Measurements from ENCODE around the gene TCF4.

DNA sequence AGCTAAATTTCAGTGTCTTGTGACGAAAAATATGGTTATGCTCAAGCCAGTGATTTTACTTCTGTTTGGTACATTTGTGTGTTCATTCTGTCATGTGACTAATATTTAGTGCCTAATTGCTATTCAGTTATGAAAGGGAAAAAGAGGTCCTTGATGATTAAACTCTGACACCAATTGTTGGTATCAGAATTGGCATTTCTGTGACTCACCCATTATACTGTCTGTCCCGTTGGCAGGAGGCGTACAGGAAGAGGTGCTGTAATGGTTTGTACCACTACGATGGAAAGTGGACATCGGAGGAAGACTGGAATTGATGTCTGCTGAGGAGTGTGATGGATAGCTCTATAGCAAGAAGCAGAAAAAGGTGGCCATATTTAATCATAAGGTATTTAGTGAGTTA is 318.4 kb downstream of the TCF4 start:
- TF ChIP-seq POLR2AphosphoS5 (IDR thresholded peaks at IDR 0.05; ENCODE audit: borderline replicate concordance, low read depth, low read length) (no peak), EZH2 (IDR thresholded peaks at IDR 0.05) (no peak)
